ENCODE measurements around the gene GKAP1.

Gene GKAP1

DNA sequence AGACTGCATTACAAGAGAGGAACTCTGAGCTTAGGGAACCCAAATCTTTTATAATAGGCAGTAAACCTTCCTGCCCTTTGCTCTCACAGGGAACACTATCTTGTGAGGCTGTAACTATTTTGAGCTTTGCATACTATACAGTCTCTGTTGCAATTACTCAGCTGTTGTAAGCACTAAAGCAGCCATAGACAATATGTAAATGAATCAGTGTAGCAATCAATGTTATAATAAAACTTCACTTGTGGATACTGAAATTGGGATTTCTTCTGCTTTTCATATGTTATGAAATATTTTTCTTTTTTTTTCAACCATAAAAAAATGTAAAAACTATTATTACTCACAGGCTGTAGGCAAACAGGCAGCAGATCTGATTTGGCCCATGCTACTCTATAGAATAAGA is 93.1 kb downstream of the GKAP1 start:
- Histone ChIP-seq H3K9me3 (ENCODE audit: control insufficient read depth, insufficient read depth, low read depth, low read length) (no peaks in the 10 kb centered on the region), H3K4me3 (ENCODE audit: low read depth, low read length) (no peak overlapping the region), H3K36me3 (ENCODE audit: control insufficient read depth in 2 of 2, insufficient read depth in 1 of 2, low read length in 2 of 2) (no peaks in the 10 kb centered on the region), H3K27ac (ENCODE audit: extremely low read depth, low read depth, low read length) (no peak overlapping the region), H3K4me1 (ENCODE audit: control insufficient read depth, insufficient read depth, low read length) (no peaks in the 10 kb centered on the region)
- TF ChIP-seq, protein P1, sequence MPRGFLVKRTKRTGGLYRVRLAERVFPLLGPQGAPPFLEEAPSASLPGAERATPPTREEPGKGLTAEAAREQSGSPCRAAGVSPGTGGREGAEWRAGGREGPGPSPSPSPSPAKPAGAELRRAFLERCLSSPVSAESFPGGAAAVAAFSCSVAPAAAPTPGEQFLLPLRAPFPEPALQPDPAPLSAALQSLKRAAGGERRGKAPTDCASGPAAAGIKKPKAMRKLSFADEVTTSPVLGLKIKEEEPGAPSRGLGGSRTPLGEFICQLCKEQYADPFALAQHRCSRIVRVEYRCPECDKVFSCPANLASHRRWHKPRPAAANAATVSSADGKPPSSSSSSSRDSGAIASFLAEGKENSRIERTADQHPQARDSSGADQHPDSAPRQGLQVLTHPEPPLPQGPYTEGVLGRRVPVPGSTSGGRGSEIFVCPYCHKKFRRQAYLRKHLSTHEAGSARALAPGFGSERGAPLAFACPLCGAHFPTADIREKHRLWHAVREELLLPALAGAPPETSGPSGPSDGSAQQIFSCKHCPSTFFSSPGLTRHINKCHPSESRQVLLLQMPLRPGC (tag by site-specific recombination; IDR thresholded peaks at IDR 0.05): no peak
- ChIA-PET CTCF (interaction anchor here (0.5 to 0.6 kb wide), 2 partner anchors 522 to 1553 kb away, joined by 3 to 7 read pairs; no protein-coding TSS in a partner anchor), POLR2A (no interaction called here)

GRCh38 chr9:83722726-83723495 is 94.7 kb downstream of the GKAP1 start:
- no peak overlapping the region for H3K27ac ChIP-seq (ENCODE audit: extremely low read depth, low read depth, low read length)
- H3K4me1 ChIP-seq (ENCODE audit: control insufficient read depth, insufficient read depth, low read length): no peaks in the 10 kb centered on the region
- no peak overlapping the region for H3K4me3 ChIP-seq (ENCODE audit: low read depth, low read length)
- TF ChIP-seq ZNF155 (tag by site-specific recombination; IDR thresholded peaks at IDR 0.05) (no peak), ZBTB20 (tag by site-specific recombination; IDR thresholded peaks at IDR 0.05) (no peak), ZNF791 (tag by site-specific recombination; IDR thresholded peaks at IDR 0.05) (no peak), ZNF274 (IDR thresholded peaks at IDR 0.05; ENCODE audit: low read length) (no peak), ZNF274 (tag by site-specific recombination; IDR thresholded peaks at IDR 0.05; ENCODE audit: borderline replicate concordance) (no peak), KLF7 (tag by site-specific recombination; IDR thresholded peaks at IDR 0.05; ENCODE audit: borderline replicate concordance) (no peak), ZNF292 (tag by site-specific recombination; IDR thresholded peaks at IDR 0.05; ENCODE audit: borderline replicate concordance, low read depth) (no peak)
- TF ChIP-seq, protein P2, sequence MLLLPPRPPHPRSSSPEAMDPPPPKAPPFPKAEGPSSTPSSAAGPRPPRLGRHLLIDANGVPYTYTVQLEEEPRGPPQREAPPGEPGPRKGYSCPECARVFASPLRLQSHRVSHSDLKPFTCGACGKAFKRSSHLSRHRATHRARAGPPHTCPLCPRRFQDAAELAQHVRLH (tag by site-specific recombination; IDR thresholded peaks at IDR 0.05): no peak
- POLR2A ChIA-PET: interaction anchor here (1.5 kb wide), 1 partner anchor 15 kb away, joined by 6 read pairs; the partner anchor contains the start of gene UBQLN1
- CTCF ChIA-PET: interaction anchor here (0.8 kb wide), 1 partner anchor 9 kb away, joined by 3 read pairs; no protein-coding TSS in a partner anchor
- no peaks in the 10 kb centered on the region for H3K9me3 ChIP-seq (ENCODE audit: control insufficient read depth, insufficient read depth, low read depth, low read length)
- H3K36me3 ChIP-seq (ENCODE audit: control insufficient read depth in 2 of 2, insufficient read depth in 1 of 2, low read length in 2 of 2): no peaks in the 10 kb centered on the region

GRCh38 chr9:83721509-83721908 is 96.1 kb downstream of the GKAP1 start:
- no peak overlapping the region for H3K4me3 ChIP-seq (ENCODE audit: low read depth, low read length)
- ChIA-PET POLR2A (no interaction called here), CTCF (interaction anchor here (0.6 kb wide), 1 partner anchor 9 kb away, joined by 4 read pairs; no protein-coding TSS in a partner anchor)
- TF ChIP-seq ZNF18 (tag by site-specific recombination; IDR thresholded peaks at IDR 0.05): no peak
- no peak for TF ChIP-seq ZNF302 (tag by site-specific recombination; IDR thresholded peaks at IDR 0.05; ENCODE audit: low read depth)
- TF ChIP-seq, protein P3, sequence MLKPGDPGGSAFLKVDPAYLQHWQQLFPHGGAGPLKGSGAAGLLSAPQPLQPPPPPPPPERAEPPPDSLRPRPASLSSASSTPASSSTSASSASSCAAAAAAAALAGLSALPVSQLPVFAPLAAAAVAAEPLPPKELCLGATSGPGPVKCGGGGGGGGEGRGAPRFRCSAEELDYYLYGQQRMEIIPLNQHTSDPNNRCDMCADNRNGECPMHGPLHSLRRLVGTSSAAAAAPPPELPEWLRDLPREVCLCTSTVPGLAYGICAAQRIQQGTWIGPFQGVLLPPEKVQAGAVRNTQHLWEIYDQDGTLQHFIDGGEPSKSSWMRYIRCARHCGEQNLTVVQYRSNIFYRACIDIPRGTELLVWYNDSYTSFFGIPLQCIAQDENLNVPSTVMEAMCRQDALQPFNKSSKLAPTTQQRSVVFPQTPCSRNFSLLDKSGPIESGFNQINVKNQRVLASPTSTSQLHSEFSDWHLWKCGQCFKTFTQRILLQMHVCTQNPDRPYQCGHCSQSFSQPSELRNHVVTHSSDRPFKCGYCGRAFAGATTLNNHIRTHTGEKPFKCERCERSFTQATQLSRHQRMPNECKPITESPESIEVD (tag by site-specific recombination; IDR thresholded peaks at IDR 0.05): no peak
- no peak for TF ChIP-seq ZNF366 (tag by site-specific recombination; conservative IDR thresholded peaks at IDR 0.05)
- TF ChIP-seq KLF8 (tag by site-specific recombination; IDR thresholded peaks at IDR 0.05): no peak
- TF ChIP-seq RBAK (tag by site-specific recombination; IDR thresholded peaks at IDR 0.05): no peak
- no peak for TF ChIP-seq ZNF26 (tag by site-specific recombination; IDR thresholded peaks at IDR 0.05)
- no peak for TF ChIP-seq ZNF747 (tag by site-specific recombination; IDR thresholded peaks at IDR 0.05)
- TF ChIP-seq ZNF239 (tag by site-specific recombination; IDR thresholded peaks at IDR 0.05): no peak
- TF ChIP-seq ZNF157 (tag by site-specific recombination; IDR thresholded peaks at IDR 0.05): no peak
- no peak for TF ChIP-seq PRDM1 (tag by site-specific recombination; IDR thresholded peaks at IDR 0.05)
- TF ChIP-seq, protein P4, sequence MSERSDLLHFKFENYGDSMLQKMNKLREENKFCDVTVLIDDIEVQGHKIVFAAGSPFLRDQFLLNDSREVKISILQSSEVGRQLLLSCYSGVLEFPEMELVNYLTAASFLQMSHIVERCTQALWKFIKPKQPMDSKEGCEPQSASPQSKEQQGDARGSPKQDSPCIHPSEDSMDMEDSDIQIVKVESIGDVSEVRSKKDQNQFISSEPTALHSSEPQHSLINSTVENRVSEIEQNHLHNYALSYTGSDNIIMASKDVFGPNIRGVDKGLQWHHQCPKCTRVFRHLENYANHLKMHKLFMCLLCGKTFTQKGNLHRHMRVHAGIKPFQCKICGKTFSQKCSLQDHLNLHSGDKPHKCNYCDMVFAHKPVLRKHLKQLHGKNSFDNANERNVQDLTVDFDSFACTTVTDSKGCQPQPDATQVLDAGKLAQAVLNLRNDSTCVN (tag by site-specific recombination; optimal IDR thresholded peaks at IDR 0.05): no peak
- H3K27ac ChIP-seq (ENCODE audit: extremely low read depth, low read depth, low read length): no peak overlapping the region
- no peaks in the 10 kb centered on the region for H3K9me3 ChIP-seq (ENCODE audit: control insufficient read depth, insufficient read depth, low read depth, low read length)
- H3K4me1 ChIP-seq (ENCODE audit: control insufficient read depth, insufficient read depth, low read length): no peaks in the 10 kb centered on the region
- no peaks in the 10 kb centered on the region for H3K36me3 ChIP-seq (ENCODE audit: control insufficient read depth in 2 of 2, insufficient read depth in 1 of 2, low read length in 2 of 2)

Measured in HEK293 (cell line).